WTC11 (cell line): ENCODE results near the gene GNAZ.

Experiments used
- ATF1 ChIP-seq: sonication (generic); formaldehyde crosslinking; IDR thresholded peaks from 2 replicates; pipeline ENCODE4 v1.8.1; 2023; ENCODE audit warnings: mild to moderate bottlenecking, moderate library complexity, missing genetic modification reagents
- CBFB ChIP-seq: sonication (generic); formaldehyde crosslinking; IDR thresholded peaks from 2 replicates; pipeline ENCODE4 v1.8.1; 2022; ENCODE audit warnings: mild to moderate bottlenecking, low read depth, missing genetic modification reagents
- CREB1 ChIP-seq: sonication (generic); formaldehyde crosslinking; IDR thresholded peaks from 2 replicates; pipeline ENCODE4 v1.8.0; 2023; ENCODE audit warnings: mild to moderate bottlenecking, missing genetic modification reagents
- KAT7 ChIP-seq: sonication (generic); formaldehyde crosslinking; IDR thresholded peaks from 2 replicates; pipeline ENCODE4 v1.8.1; 2023; ENCODE audit warnings: missing genetic modification reagents, mild to moderate bottlenecking, borderline replicate concordance
- SMAD3 ChIP-seq: sonication (generic); formaldehyde crosslinking; IDR thresholded peaks from 2 replicates; pipeline ENCODE4 v1.8.0; 2022; ENCODE audit warnings: missing genetic modification reagents, mild to moderate bottlenecking, borderline replicate concordance
- TF ChIP-seq, protein P1 (sequence below): fragments of 200-600 bp; IDR thresholded peaks from 2 replicates; pipeline ENCODE4 v1.8.0; 2022; ENCODE audit warnings: antibody characterized with exemption
- TF ChIP-seq, protein P2 (sequence below): sonication (generic); formaldehyde crosslinking; IDR thresholded peaks from 2 replicates; pipeline ENCODE4 v1.8.1; 2023; ENCODE audit warnings: mild to moderate bottlenecking, missing genetic modification reagents
- TF ChIP-seq, protein P3 (sequence below): fragments of 250-450 bp; sonication (Bioruptor Pico); IDR thresholded peaks from 2 replicates; pipeline ENCODE4 v1.9.0; 2021; ENCODE audit warnings: mild to moderate bottlenecking

DNA sequence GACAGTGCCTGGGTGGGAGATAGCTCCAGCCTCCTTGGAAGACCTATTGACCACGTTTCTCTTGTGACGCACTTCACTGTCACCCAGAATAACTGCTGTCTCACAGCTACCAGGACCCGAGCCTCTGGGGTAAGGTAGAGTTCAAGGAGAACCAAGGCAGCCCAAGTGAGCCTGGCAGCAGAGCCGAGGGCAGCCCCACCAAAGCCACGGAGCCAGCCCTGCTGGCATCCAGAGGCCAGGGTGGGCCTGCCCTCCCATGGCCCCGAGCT is 38.7 kb downstream of the GNAZ start:
- TF ChIP-seq ATF1 (CRISPR knock-in tag): no peak
- no peak for TF ChIP-seq CREB1 (CRISPR knock-in tag)
- TF ChIP-seq, protein P1, sequence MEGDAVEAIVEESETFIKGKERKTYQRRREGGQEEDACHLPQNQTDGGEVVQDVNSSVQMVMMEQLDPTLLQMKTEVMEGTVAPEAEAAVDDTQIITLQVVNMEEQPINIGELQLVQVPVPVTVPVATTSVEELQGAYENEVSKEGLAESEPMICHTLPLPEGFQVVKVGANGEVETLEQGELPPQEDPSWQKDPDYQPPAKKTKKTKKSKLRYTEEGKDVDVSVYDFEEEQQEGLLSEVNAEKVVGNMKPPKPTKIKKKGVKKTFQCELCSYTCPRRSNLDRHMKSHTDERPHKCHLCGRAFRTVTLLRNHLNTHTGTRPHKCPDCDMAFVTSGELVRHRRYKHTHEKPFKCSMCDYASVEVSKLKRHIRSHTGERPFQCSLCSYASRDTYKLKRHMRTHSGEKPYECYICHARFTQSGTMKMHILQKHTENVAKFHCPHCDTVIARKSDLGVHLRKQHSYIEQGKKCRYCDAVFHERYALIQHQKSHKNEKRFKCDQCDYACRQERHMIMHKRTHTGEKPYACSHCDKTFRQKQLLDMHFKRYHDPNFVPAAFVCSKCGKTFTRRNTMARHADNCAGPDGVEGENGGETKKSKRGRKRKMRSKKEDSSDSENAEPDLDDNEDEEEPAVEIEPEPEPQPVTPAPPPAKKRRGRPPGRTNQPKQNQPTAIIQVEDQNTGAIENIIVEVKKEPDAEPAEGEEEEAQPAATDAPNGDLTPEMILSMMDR: no peak
- TF ChIP-seq, protein P2, sequence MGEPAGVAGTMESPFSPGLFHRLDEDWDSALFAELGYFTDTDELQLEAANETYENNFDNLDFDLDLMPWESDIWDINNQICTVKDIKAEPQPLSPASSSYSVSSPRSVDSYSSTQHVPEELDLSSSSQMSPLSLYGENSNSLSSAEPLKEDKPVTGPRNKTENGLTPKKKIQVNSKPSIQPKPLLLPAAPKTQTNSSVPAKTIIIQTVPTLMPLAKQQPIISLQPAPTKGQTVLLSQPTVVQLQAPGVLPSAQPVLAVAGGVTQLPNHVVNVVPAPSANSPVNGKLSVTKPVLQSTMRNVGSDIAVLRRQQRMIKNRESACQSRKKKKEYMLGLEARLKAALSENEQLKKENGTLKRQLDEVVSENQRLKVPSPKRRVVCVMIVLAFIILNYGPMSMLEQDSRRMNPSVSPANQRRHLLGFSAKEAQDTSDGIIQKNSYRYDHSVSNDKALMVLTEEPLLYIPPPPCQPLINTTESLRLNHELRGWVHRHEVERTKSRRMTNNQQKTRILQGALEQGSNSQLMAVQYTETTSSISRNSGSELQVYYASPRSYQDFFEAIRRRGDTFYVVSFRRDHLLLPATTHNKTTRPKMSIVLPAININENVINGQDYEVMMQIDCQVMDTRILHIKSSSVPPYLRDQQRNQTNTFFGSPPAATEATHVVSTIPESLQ (CRISPR knock-in tag): no peak
- TF ChIP-seq CBFB: no peak
- no peak for TF ChIP-seq SMAD3 (CRISPR knock-in tag)
- TF ChIP-seq, protein P3, sequence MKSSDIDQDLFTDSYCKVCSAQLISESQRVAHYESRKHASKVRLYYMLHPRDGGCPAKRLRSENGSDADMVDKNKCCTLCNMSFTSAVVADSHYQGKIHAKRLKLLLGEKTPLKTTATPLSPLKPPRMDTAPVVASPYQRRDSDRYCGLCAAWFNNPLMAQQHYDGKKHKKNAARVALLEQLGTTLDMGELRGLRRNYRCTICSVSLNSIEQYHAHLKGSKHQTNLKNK: no peak
- TF ChIP-seq KAT7 (CRISPR knock-in tag): no peak
